Neural crest cell (in vitro differentiated cells): ENCODE measurements around the gene NOX3. TPM values are rescaled to one million over a fixed set of nuclear protein-coding genes. Genes with fewer than 3 reads are reported as not detected.

ENCODE experiments used
- DNase-seq: peaks from one replicate; pipeline ENCODE4 v3.0.0; 2021; ENCODE audit warnings: low read depth, mixed read lengths, low spot score
- H3K27ac Mint-ChIP-seq: one replicate; pipeline ENCODE4 v1.8.0; 2021; ENCODE audit warnings: mild to moderate bottlenecking, mixed read lengths; ENCODE audit not compliant: unreplicated experiment
- H3K27me3 Mint-ChIP-seq: 2 replicates; pipeline ENCODE4 v1.8.0; 2021; ENCODE audit warnings: low read depth, mild to moderate bottlenecking, mixed read lengths
- H3K36me3 Mint-ChIP-seq: 2 replicates; pipeline ENCODE4 v1.8.0; 2021; ENCODE audit warnings: low read depth, mild to moderate bottlenecking, mixed read lengths
- H3K4me1 Mint-ChIP-seq: 2 replicates; pipeline ENCODE4 v1.8.0; 2021; ENCODE audit warnings: mixed read lengths
- H3K4me3 Mint-ChIP-seq: one replicate; pipeline ENCODE4 v1.8.0; 2021; ENCODE audit warnings: mild to moderate bottlenecking, mixed read lengths
- H3K9me3 Mint-ChIP-seq: 2 replicates; pipeline ENCODE4 v1.8.0; 2021; ENCODE audit warnings: mixed read lengths
- total RNA-seq: library from RNA; stranded (reverse); gene quantifications from 2 replicates; pipeline ENCODE4 v1.2.1, GENCODE V29; 2021
- TF ChIP-seq, protein P1 (sequence below): fragments of 200-600 bp; sonication (generic); conservative IDR thresholded peaks from 2 replicates; pipeline ENCODE4 v1.5.0; 2021; ENCODE audit warnings: antibody characterized with exemption, mild to moderate bottlenecking

NOX3 gene
- total RNA-seq, 1 donor from 2014 or later: not detected

DNA sequence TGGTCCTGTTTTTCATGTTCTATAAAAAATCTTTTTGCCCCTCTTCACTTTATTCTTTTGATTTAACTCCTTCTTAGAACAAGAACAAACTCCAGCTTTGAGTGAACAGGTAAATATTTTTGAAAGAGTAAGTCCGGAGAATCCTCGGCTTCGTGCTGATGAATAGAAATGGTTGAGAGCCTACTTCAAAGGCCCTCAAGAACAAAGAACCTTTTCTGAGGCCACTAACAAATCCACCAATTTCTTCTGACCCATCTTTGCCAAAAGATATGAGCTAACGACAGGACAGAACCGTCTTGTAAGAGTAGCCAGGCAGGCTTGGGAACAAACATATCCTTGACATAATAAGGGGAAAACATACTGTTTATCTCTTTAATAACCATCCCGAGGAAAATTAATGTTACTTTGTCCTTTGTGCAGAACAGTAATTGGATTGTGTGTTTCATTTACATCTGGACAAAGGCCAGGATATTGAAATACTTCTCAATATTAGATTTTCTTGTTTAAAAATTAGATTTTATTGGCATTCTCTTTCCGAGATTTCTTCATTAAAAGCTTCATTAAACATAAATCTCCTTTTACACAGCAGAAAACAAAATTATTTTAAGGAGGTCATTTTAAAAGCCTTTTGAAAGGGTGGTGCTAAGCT, 52.9 kb downstream of the NOX3 start:
- no peak for DNase-seq
- Mint-ChIP-seq H3K27ac (peak overlapping the region; percentile 72), H3K9me3 (peaks cover 3% of the 10 kb centered on the region), H3K36me3 (no peaks in the 10 kb centered on the region), H3K4me1 (peaks cover 30% of the 10 kb centered on the region), H3K27me3 (no peaks in the 10 kb centered on the region), H3K4me3 (peak overlapping the region; percentile 31)
- TF ChIP-seq, protein P1, sequence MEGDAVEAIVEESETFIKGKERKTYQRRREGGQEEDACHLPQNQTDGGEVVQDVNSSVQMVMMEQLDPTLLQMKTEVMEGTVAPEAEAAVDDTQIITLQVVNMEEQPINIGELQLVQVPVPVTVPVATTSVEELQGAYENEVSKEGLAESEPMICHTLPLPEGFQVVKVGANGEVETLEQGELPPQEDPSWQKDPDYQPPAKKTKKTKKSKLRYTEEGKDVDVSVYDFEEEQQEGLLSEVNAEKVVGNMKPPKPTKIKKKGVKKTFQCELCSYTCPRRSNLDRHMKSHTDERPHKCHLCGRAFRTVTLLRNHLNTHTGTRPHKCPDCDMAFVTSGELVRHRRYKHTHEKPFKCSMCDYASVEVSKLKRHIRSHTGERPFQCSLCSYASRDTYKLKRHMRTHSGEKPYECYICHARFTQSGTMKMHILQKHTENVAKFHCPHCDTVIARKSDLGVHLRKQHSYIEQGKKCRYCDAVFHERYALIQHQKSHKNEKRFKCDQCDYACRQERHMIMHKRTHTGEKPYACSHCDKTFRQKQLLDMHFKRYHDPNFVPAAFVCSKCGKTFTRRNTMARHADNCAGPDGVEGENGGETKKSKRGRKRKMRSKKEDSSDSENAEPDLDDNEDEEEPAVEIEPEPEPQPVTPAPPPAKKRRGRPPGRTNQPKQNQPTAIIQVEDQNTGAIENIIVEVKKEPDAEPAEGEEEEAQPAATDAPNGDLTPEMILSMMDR: no peak

DNA sequence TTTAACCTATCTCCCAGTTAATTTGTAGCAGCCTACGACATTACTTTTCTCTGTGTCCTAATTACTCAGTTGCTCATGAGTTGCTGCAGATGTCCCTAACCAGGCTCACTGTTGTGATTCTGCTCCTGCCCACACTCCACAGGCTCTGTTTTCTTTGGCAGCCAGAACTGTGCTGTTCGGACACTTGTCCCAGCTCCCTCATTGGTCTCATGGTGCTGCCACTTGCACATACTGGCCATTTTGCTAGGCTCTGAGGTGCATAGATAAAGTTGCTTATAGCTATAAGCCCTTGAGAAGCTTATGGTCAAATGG, 55.0 kb downstream of the NOX3 start:
- H3K4me3 Mint-ChIP-seq: no peak overlapping the region
- no peaks in the 10 kb centered on the region for H3K36me3 Mint-ChIP-seq
- H3K27ac Mint-ChIP-seq: no peak overlapping the region
- peaks cover 30% of the 10 kb centered on the region for H3K4me1 Mint-ChIP-seq
- no peaks in the 10 kb centered on the region for H3K27me3 Mint-ChIP-seq
- TF ChIP-seq, protein P1: no peak
- no peak for DNase-seq
- H3K9me3 Mint-ChIP-seq: peaks cover 3% of the 10 kb centered on the region

DNA sequence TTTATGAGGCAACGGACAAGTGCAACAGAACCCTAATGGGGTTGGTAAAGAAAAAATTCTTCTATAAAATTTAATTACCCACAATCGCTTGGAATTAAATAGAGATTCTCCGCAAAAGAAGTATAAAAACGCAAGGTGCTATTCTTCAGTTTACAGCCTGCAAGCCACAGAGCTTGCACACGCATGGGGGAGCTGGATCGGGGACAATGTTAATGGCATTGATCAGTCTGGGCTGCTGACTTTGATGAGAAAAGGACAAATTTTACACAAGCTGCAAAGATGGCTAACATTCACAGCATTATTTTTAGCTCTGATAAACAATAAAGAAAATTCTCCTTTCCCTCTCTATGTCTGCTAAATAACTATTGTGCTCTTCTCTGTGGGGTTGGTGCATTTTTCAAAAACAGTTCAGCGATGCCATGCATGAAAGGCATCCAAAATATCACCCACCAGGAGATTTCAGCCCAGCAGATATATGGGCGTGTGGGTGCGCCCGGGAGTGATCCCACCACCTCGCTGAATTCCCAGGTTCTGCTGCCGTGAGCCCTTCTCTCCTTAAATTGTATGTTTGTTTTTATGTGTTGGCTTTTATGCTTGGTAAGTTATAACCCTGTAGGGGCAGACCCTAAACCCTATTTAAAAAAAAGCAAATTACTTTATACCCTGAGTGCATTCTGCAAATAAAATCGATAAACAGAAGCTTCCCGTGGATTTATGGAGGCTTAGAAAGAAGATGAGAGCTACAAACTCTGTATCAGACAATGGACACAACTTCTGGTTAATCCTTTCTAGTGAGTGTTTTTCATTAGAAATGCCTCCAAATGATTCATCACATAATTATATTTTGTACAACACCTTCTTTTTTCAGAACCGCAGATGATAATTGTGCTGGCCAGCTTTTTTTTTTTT, 55.6 kb downstream of the NOX3 start:
- Mint-ChIP-seq H3K9me3 (peaks cover 1% of the 10 kb centered on the region), H3K36me3 (no peaks in the 10 kb centered on the region), H3K27ac (no peak overlapping the region), H3K4me3 (no peak overlapping the region), H3K4me1 (peaks cover 30% of the 10 kb centered on the region), H3K27me3 (no peaks in the 10 kb centered on the region)
- DNase-seq: no peak
- TF ChIP-seq, protein P1: no peak

- TF ChIP-seq, protein P1: no peak
- Mint-ChIP-seq H3K9me3 (no peaks in the 10 kb centered on the region), H3K36me3 (no peaks in the 10 kb centered on the region), H3K4me1 (peaks cover 30% of the 10 kb centered on the region), H3K27me3 (no peaks in the 10 kb centered on the region), H3K4me3 (no peak overlapping the region), H3K27ac (no peak overlapping the region)
- no peak for DNase-seq
These were observed 56.4 kb downstream of the NOX3 start for GRCh38 chr6:155399062-155399744.

- no peak overlapping the region for H3K4me3 Mint-ChIP-seq
- DNase-seq: no peak
- H3K36me3 Mint-ChIP-seq: no peaks in the 10 kb centered on the region
- H3K9me3 Mint-ChIP-seq: no peaks in the 10 kb centered on the region
- H3K27ac Mint-ChIP-seq: no peak overlapping the region
- no peaks in the 10 kb centered on the region for H3K27me3 Mint-ChIP-seq
- TF ChIP-seq, protein P1: no peak
- peaks cover 30% of the 10 kb centered on the region for H3K4me1 Mint-ChIP-seq
These were observed 57.0 kb downstream of the NOX3 start for GRCh38 chr6:155398701-155399061.
